ENCODE results near the gene FOXC1.
A peak's percentile ranks its signal among the peaks of the same experiment; 100 is the strongest.

FOXC1 gene

GRCh38 chr6:1657116-1657770, 47.5 kb downstream of the FOXC1 start:
- TF ChIP-seq CTCF (IDR thresholded peaks at IDR 0.05; ENCODE audit: low read depth, low read length) = no peak
- DNase-seq (ENCODE audit: extremely low read depth, low read depth) = no peak

GRCh38 chr6:1657771-1658165, 48.1 kb downstream of the FOXC1 start:
- no peak for DNase-seq (ENCODE audit: extremely low read depth, low read depth)
- TF ChIP-seq CTCF (IDR thresholded peaks at IDR 0.05; ENCODE audit: low read depth, low read length) = no peak

- no peak for DNase-seq (ENCODE audit: extremely low read depth, low read depth)
- TF ChIP-seq CTCF (IDR thresholded peaks at IDR 0.05; ENCODE audit: low read depth, low read length) = no peak
Measured at GRCh38 chr6:1658212-1659005, 48.7 kb downstream of the FOXC1 start.

- no peak for TF ChIP-seq CTCF (IDR thresholded peaks at IDR 0.05; ENCODE audit: low read depth, low read length)
- DNase-seq (ENCODE audit: extremely low read depth, low read depth) = no peak
Measured at GRCh38 chr6:1659816-1660215, 50.1 kb downstream of the FOXC1 start.

- no peak for TF ChIP-seq CTCF (IDR thresholded peaks at IDR 0.05; ENCODE audit: low read depth, low read length)
- DNase-seq (ENCODE audit: extremely low read depth, low read depth) = peak; percentile 27
Measured at GRCh38 chr6:1662534-1662933, 52.8 kb downstream of the FOXC1 start.

All from AG09319 (cell line).